CD4-positive, alpha-beta T cell treated with Interferon alpha-2 for 1 hour (primary cell): ENCODE results near the gene ASH1L.
A peak's percentile ranks its signal among the peaks of the same experiment; 100 is the strongest.
"Not testable (repeated sequence)": the region's sequence is repeated elsewhere in the genome, so short reads cannot be mapped to it uniquely, and the experiment has no call there.

Experiments used
- DNase-seq, 2 donors: peaks; one replicate each; pipeline ENCODE4 v3.0.0-alpha.2; 2020 to 2022

Gene ASH1L

GRCh38 chr1:155553349-155553748 lies 9.3 kb downstream of the ASH1L start:
- DNase-seq, result no peak

- no peak for DNase-seq
These were observed 13.9 kb downstream of the ASH1L start for GRCh38 chr1:155548706-155549105.

DNA sequence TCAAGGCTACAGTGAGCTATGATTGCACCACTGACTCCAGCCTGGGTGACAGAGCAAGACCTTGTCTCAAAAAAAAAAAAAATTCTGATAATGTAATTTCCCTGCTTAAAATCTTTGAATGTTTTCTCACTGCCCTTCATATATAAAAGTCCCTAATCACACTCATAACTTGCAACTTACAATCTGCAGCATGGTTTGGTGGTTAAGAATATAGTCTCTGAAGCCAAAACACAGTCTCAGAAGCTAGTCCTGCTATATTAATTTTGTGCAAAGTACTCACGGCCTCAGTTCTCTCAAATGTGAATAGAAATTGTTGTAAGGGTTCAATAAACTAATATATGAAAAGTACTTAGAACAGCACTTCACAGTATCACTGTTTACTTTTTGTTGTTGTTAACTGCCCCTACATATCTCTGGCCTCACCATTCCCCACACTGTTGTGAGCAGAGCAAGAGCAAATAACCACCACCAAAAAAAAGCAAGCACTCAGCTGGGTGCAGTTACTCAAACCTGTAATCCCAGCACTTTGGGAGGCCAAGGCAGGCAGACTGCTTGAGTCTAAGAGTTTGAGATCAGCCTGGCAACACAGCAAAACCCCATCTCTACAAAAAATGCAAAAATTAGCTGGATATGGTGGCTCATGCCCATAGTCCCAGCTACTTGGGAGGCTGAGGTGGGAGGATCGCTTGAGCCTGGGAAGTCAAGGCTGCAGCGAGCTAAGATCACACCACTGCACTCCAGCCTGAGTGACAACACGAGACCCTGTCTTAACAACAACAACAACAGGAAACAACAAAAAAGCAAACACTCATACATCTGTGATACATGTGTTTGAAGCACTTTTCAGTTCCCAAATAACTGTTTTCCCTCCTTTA lies 22.4 kb downstream of the ASH1L start:
- DNase-seq, result no peak

DNA sequence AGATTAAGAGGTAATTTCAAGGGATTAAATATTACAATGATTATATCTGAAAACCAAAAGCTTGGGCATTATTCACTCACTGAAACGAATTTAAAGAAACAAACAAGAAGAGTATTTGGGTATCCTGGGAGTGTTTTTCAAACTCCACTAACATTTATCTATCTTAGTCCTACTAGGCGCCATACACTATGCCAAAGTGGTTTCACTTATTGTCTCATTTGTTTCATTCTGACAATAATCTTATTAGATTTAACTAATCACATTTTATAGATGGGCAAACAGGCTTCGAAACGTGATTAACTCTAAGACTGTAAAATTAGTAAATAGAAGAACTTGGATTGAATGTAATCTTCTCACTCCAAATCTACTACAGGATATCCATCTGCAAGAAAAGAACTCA lies 25.4 kb downstream of the ASH1L start:
- DNase-seq, result no peak

DNA sequence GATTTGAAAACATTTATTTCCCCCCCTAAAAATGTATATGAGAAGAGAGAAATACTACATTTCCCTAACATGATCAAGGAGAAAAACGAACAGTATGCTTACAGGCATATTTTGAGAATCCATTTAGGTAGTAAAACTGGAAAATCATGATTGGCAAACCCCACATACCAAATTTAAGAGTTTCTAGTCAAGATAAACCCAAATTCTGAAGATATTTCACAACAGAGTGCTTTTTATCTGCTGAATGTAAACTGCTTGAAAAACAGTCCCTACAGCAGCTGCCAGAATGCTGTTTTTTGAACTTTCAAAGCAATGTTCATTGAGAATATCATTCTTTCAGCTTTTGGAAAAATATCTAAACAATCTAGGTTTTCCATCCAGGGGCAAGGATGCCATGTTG lies 31.0 kb downstream of the ASH1L start:
- DNase-seq, result no peak

- no peak for DNase-seq
These were observed 32.7 kb downstream of the ASH1L start for GRCh38 chr1:155529929-155530328.

- no peak for DNase-seq
These were observed 33.5 kb downstream of the ASH1L start for GRCh38 chr1:155529109-155529508.

GRCh38 chr1:155527677-155528076 lies 34.9 kb downstream of the ASH1L start:
- DNase-seq, result no peak

DNA sequence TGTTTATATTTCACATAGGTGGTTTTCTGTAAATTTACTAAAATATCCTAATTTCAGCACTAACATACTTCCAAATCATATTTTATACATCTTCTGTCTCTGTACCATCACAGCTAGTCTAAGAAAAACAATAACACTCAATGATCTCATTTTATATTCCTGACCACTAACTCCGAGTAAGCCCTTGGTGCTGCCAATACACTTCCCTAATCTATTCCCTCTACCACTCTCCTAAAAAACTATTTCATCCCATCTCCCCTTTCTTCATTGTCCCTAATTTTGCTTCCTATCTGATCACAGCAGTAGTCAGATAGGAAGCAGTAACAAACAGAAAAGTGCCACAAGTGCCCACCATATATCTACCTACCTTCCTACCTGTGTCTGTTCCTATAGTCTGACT lies 36.2 kb downstream of the ASH1L start:
- DNase-seq, result no peak

DNA sequence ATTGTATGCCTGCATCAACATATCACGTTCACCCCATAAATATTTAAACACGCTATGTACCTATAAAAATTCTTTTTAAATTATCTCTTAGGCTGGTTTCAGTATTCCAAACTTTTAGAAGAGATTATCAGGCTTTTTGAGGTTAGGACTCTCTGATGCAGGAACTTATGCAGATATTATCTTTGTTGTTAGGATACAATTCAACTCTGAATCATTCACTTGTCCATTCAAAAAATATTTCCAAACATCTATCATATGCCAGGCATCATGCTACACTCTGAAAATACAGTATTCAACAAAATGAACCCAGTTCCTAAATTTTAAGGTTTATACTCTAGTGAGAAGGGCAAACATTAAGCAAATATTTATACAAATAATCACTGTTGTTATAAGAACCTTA lies 40.5 kb downstream of the ASH1L start:
- no peak for DNase-seq

DNA sequence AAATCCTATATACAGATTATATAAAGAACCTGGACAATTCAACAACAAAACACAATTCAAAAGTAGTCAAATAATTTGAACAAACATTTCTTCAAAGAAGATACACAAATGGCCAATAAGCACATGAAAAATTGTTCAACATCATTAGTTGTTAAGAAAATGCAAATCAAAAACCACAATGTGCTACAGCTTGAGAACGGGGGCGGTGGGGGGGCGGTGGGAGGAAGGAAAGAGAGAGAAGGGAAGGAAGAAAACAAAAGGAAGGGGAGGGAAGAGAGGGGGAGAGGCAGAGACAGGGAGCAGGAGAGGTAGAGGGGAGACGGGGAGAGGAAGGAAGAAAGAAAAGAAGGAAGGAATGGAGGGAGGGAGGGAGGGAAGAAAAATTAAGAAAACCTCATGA lies 44.1 kb downstream of the ASH1L start:
- no peak for DNase-seq

GRCh38 chr1:155514582-155515187 lies 47.9 kb downstream of the ASH1L start:
- DNase-seq, result peak; percentile 3 to 40

DNA sequence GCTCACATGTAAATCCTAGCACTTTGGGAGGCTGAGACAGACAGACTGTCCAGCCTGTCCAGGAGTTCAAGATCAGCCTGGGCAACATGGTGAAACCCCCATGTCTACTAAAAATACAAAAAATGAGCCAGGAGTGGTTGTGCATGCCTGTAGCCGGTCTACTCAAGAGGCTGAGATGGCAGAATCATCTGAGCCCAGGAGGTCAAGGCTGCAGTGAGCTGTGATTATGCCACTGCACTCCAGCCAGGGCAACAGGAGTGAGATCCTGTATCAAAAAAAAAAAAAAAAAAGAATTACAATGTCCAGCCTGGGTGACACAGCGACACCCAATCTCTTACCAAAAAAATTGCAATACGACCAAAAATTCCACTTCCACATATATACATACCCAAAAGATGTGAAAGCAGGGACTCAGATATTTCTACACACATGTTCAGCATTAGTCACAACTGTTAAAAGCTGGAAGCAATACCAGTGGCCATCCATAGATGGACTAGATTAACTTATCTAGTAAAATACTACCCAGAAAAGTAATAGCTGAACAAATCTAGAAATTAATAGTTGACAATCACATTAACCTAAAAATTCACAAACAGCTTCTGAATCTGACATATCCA lies 49.2 kb downstream of the ASH1L start:
- DNase-seq, result no peak

- not testable (repeated sequence) for DNase-seq
These were observed 51.2 kb downstream of the ASH1L start for GRCh38 chr1:155511385-155511784.

DNA sequence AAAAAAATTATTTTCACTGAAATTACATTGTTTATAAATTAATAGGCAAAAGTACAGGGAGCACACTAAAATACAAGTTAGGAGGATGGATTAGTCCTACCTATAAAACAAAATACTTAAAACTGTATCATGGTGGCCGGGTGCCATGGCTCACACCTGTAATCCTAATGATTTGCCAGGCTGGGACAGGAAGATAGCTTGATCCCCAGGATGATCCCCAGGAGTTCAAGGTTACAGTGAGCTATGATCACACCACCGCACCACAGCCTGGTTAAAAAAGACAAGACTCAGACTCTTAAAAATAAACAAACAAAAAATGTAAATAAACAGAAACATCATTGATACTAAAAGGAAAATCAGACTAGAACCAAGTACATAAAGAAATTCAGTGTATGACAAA lies 53.5 kb downstream of the ASH1L start:
- DNase-seq, result no peak

- no peak for DNase-seq
These were observed 54.7 kb downstream of the ASH1L start for GRCh38 chr1:155507945-155508344.

GRCh38 chr1:155505963-155506362 lies 56.6 kb downstream of the ASH1L start:
- not testable (repeated sequence) for DNase-seq

DNA sequence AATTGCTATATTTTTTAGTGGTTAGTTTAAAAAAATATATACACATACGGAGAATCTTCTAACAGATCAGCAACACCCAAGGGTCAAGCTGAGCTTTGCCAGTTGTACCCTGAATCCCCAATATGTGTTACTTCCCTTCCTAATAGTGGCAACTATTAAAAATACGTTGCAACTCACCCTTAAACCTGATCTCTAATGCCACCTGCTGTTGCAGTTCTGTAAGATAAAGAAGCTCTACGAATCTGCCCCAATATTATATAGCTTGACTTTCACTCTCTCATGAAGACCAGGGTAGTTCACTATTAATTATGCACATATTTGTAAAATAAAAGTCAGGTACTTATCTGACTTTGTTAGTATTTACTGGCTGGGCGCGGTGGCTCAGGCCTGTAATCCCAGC lies 58.4 kb downstream of the ASH1L start:
- peak; percentile 3 to 51 for DNase-seq

- no peak for DNase-seq
These were observed 62.5 kb downstream of the ASH1L start for GRCh38 chr1:155499953-155500639.

- no peak for DNase-seq
These were observed 63.3 kb downstream of the ASH1L start for GRCh38 chr1:155499263-155499662.

DNA sequence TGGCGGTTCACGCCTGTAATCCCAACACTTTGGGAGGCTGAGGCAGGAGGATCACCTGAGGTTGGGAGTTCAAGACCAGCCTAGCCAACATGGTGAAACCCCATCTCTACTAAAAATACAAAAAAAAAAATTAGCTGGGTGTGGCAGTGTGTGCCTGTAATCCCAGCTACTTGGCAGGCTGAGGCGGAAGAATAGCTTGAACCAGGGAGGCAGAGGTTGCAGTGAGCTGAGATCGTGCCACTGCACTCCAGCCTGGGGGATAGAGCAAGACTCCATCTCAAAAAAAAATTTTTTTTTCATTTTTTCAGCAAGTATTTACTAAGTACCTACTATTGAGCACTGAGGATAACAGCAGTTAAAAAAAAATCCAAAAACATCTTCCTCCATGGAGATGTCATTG lies 69.0 kb downstream of the ASH1L start:
- not testable (repeated sequence) for DNase-seq

DNA sequence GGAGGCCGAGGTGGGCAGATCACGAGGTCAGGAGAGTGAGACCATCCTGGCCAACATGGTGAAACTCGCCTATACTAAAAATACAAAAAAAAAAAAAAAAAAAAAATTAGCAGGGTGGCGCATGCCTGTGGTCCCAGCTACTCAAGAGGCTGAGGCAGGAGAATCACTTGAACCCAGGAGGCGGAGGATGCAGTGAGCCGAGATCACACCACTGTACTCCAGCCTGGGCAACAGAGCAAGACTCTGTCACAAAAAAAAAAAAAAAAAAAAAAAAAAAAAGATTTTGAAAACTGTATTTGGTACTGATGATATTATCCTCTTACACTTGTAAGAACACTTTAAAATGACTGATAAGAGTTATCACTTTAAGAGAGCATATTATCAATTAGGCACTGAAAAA lies 74.2 kb downstream of the ASH1L start:
- not testable (repeated sequence) for DNase-seq

GRCh38 chr1:155487541-155487940 lies 75.1 kb downstream of the ASH1L start:
- DNase-seq, result no peak
